SIG-M5 treated with dmso at 0.1 percent for 504 hours (cell line): ENCODE results near the gene AKAP8.
"Not testable (repeated sequence)": the region's sequence is repeated elsewhere in the genome, so short reads cannot be mapped to it uniquely, and the experiment has no call there.

Source experiments
- DNase-seq: peaks from one replicate; lab custom pipeline; 2025; ENCODE audit not compliant: unreplicated experiment; lab: John Stamatoyannopoulos, UW

AKAP8 gene

DNA sequence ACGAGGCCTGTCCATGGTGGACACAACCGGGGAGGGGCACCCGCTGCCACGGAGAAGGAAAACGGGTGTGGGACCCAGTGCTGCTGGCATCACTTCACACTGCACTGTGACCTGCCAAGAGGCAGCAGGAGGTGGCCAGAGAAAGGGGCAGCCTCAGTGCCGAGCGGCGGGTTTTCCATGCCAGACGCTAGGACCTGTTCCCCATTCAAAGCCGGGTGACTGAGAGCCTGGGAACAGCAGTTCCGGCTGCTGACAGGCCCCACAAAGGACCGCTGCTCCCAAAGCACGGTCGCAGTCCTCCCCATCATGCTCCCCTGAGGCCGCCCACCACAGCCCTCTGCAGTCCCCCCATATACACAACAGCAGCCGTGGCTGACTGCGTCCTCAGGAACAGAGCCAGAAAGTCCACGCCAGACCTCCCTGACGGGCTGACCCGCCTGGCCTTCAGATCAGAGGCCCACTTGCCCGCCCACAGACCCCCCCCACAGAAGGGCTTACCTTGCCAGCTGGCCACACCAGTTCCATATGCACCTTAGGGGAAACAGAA lies 5.4 kb downstream of the AKAP8 start:
- no peak for DNase-seq

DNA sequence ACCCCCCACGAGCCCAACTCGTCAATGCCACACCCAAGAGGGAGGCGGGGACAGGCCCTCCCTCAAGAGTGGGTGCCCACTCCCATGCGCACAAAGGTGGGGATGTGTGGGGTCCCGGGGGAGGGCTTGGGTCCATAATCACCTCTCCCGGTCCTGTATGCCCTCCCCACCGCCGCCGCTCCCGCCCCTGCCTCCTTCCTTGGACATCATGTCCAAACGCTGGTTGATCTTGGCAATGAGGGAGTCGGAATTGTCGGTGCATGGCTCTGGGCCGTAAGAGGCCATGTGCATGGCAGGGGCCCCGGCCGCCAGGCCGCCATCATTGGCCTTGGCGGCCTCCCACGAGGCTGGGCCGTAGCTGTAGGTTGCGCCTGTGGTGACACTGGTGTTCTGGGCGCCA lies 5.9 kb downstream of the AKAP8 start:
- no peak for DNase-seq

DNA sequence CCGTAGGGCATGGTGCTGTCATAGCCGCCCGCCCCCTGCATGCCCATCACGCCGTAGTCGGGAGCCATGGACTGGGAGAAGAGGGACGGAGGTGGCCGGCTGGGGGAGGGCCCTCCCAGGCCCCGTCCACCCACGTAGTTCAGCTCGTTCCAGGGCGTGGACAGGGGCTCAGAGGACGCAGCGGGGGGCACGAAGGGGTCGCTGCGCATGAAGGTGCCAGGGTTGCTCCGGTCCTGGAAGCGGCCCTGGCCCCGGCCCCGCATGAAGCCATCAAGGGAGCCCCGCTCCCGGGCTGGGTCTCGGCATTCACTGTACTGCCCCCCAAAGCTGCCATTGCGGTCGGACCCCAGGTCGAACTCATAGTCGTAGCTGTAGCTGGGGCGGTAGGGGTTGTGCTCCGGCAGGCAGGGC lies 6.7 kb downstream of the AKAP8 start:
- DNase-seq: no peak

DNA sequence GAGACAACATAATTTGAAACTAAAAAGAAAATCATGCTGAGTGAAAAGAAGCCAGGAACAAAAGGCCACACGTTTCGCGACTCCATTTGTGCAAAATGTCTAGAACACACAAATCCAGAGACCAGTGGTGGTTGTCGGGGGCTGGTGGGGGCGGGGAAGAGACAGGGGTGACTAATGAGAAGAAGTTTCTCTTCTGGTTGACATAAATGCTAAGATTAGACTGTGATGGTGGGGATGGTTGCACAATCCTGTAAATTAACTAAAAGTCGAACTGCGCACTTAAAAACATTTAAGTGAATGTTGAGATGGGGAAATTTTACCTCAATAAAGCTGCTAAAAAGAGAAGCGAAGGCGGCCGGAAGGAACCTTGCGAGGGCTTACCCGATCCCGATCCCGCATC lies 7.1 kb downstream of the AKAP8 start:
- DNase-seq: peak; percentile 93

DNA sequence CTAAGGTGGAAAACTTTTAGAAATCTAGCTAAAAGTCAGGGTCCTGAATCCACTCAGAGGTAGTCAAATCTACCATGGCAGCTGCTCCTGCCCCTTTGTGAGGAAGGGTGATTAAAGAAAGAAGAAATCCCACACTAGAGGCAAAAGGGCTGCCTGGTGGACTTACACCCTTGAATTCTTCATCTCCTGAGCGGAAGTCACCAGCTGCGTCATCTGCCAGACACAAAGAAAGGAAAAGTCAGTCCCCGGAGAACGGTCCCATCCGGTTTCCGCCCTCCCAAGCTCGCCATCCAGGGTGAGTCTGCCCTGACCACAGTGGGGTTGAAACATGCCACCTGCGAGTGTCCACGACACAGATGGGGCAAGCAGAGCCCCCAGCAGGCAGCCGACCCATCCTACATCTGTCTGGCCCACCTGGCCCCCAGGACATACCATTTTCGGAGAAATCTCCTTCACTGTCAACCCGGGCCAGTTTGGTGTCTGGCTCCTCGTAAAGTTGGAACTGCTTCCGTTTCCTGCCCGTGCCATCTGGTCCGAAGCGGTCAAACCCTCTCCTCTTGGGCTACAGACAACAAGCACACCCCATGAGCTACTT lies 7.7 kb downstream of the AKAP8 start:
- no peak for DNase-seq

DNA sequence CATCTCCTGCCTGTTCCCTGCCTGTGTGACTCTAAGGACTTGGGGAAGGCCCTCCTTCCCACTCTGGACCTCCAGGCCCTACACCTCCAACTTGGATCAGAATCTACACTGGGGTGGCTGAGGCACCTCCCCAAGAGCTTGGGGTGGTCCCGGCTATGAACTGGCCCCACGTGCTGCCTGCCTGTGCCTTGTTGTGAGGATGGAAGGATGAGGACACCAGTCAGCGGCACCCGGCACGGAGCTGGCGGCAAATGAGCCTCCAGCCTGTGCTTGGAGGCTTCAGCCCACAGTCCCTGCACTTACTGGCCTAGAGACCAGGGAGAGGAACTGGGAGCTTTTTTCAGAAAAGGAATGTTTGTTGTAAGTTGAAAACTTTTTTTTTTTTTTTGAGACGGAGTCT lies 8.5 kb downstream of the AKAP8 start:
- DNase-seq: no peak

DNA sequence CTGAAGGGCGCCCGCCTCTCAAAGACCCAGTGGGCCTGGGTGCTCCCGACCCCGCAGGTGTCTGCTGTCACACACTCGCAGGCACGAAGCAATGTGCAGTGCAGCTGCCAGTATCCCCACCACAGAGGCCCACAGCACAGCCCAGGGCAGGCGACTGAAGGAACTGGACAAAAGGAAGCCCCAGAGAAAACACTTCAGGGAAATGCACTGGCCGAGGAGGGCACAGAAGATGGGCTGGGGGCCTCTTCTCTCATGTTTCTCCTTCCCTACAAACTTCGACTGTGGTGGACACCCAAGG lies 10.0 kb downstream of the AKAP8 start:
- no peak for DNase-seq

DNA sequence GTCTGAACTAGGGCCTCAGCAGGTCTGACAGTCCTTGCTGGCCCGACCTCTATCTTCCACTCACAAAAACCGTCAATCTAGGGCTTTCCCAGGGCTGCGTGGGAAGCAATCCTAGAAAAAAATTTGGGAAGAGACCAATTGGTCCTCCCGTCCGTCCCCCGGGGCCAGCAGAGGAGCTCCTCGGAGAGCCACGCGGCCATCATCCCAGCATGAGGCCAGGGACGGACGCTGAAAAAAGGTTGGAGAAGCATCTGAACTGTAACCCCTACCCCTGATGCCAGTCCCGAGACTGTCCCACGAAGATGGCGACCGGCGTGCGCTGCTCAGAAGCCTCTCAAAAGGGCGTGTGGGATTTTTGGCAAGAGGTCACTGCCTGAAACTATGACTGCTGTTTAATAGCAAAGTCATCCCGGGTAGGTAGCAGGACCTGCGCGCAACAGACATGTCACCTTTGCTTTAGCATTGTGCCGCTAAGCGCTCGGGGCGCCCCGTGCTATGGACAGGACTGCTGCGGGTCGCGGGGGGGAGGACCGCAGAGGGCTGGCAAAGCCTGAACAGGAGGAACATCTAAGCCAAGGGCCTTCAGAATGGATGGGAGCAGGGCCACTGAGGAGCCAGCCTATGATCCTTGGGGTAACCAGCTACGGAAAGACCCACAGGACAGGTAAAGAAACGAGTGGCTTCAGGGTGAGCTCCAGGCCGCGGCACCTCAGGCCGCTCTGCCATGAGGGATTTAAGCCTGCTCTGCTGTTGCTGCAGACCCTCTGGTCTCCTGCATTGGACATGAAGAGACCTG lies 10.6 kb downstream of the AKAP8 start:
- DNase-seq: no peak

DNA sequence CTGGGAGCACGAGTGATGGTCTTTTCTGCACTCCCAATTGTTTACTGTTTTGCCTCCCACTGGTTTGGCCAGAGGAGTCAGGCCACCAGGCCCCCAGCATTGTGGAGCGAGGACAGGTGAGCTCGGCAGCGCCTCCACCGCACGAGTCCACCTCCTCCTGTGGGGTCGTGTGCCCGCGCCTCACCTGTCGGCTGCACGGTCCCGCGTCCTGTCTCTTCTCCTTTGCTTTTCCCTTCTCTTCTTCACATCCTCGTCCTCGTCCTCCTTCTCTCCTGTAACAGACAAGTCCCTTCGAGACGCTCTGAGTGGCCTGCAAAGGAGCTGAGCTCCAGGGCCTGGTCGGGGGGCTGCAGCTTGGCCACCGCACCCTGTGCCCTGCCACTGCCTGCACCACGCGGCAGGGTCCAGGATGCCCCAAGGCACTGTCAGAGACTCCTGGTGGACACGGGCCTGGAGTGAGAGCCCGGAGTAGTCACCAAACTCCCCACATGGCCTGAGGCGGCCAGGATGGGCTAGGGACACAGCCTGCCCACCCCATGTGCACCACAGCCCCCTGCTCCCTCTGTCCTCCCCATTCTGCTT lies 11.4 kb downstream of the AKAP8 start:
- DNase-seq: no peak

DNA sequence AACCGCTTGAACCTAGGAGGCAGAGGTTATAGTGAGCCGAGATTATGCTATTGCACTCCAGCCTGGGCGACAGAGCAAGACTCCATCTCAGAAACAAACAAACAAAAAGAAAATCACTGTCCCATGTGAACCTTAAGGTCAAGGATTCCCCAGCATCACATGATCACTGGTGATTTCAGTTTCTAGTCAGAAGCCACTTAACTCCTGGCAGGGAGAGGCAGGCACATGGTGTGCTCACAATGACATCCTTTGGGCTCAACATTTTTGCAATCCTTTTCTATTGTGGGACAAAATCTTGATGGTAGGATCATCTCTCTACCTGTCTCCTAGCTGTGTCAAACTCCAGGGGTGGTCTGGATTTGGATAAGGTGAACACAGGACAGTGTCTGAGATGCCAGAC lies 12.1 kb downstream of the AKAP8 start:
- no peak for DNase-seq

DNA sequence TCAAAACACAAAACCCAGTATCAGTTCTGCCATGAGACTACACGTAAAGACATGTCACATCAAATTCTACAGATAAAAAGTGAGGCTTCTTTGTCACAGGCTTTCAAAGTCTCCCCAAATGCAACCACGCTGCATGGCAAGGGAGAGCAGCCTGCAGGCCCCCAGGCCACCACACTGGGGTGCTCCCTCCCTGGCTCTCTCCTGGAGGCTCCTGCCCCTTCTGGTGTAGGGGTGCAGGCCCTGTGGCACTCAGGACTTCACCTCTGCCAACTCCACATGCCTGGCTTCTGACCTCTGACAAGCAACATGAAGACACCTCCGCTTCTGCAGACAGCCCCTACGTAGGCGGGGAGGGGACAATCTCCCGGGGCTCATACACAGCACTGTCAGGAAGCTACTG lies 14.3 kb downstream of the AKAP8 start:
- DNase-seq: no peak

DNA sequence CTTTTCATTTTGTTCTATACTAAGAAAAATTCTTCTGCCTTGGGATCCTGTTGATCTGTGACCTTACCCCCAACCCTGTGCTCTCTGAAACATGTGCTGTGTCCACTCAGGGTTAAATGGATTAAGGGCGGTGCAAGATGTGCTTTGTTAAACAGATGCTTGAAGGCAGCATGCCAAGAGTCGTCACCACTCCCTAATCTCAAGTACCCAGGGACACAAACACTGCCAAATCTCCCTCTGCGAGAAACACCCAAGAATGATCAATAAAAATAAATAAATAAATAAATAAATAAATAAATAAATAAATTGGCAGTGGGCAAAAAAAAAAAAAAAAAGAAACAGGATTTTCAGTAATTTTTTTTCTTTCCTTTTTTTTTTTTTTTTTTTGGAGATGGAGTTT lies 15.8 kb downstream of the AKAP8 start:
- not testable (repeated sequence) for DNase-seq

DNA sequence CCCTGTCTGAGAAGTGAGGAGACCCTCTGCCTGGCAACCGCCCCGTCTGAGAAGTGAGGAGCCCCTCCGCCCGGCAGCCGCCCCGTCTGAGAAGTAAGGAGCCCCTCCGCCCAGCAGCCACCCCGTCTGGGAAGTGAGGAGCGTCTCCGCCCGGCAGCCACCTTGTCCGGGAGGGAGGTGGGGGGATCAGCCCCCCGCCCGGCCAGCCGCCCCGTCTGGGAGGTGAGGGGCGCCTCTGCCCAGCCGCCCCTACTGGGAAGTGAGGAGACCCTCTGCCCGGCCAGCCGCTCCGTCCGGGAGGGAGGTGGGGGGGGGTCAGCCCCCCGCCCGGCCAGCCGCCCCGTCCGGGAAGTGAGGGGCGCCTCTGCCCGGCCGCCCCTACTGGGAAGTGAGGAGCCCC lies 16.5 kb downstream of the AKAP8 start:
- not testable (repeated sequence) for DNase-seq

DNA sequence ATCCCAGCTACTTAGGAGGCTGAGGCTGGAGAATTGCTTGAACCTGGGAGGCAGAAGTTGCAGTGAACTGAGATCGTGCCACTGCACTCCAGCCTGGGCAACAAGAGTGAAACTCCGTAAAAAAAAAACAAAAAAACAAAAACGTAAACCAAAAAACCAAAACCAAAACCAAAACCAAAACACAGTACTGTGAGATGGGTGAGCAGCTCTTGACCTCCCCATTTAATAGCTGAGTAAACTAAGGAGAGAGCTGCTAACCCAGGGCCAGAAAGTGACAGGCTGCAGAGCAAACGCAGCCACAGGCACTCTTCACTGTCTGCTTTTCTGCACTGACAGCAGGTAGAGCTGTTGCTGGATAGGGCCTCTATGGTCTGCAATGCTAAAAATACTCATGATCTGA lies 19.6 kb downstream of the AKAP8 start:
- not testable (repeated sequence) for DNase-seq

DNA sequence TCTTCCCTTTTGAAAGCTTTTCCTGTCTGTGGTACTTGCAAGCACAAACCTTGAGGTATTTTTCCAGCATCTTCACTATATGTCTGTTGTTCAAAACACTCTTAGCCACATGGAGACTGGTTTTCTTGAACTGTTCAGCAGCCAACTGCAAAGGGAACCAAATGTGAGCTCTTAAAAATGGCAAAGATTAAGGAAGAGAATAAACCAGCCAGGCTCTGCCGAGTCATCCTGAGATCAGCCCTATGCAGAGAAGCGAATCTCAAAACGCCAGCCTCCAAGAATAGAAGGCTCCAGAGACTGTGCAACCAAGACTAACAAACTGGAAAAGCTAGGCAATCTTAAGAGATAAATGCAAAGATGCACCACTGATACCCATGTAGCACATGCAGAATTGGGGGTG lies 20.7 kb downstream of the AKAP8 start:
- no peak for DNase-seq

DNA sequence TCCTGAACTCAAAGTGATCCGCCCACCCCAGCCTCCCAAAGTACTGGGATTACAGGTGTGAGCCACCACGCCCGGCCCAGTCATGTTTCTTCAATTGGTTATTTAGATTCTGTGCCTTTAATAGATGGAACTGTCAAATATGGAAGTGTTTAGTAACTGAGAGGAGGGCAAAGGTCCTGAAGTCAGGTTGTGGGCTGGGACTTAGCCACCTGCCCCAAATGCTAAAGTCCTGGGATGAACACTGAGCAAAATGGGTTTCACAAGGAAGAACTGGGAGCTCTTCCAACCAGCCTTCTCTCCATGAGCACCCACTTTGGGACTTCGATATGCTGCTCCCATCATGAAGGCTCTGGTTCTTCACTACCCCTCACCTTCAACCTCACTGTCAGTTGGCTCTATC lies 21.7 kb downstream of the AKAP8 start:
- DNase-seq: no peak

DNA sequence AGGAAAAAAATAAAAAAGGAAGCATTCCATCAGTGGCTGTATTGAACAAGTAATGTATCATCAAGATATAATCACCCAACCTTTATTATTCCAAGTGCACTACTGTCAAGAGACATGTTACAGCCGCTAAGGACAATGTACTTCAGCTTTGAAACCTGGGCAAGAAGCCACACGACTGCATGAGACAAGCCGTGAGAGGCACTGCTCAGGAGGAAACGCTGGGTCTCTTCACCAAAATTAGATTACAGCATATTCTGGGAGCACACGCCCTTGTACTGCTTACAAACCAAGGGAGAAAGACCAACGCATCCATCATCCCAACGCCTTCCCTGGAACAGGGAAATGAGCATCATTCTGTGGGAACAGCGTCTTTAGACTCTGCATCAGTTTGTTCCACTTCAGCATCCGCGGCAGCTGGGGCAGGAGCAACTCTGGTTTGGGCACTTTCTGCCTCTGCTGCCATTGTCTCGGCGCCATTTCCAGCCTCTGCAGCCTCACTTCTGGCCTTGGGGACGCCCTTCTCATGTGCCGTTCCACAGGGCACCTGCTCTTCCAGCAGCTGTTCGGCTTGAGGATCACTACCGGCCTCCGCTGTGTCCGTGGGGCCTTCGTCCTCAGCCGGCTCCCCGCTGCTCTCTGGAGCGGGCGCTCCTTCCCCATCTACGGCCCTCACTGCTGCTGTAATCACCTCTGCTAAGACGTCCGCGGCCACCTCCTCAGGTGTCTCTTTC lies 24.9 kb downstream of the AKAP8 start:
- no peak for DNase-seq

DNA sequence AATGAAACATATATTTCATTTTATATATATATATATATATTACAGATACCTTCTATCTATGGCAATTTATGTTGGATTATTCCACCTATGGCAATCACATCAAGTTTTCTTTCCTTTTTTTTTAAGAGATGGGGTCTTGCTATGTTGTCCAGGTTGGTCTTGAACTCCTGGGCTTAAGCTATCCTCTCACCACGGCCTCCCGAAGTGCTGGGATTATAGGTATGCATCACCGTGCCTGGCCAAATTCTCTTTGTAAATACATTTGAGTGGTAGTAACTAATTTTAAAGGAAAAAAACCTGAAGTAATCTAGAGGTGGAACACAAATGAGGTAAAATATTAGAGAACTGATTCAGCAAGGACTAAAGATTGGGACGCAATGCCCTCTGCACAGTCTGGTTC lies 25.7 kb downstream of the AKAP8 start:
- no peak for DNase-seq

DNA sequence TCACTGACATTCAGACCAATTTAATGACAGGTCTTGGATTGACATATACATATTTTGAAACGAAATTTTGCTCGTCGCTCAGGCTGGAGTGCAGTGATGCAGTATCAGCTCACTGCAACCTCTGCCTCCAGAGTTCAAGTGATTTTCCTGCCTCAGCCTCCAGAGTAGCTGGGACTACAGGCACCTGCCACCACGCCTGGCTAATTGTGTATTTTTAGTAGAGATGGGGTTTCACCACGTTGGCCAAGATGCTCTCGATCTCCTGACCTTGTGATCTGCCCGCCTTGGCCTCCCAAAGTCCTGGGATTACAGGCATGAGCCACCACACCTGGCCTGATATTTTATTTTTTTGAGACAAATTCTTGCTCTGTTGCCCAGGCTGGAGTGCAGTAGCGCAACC lies 27.1 kb downstream of the AKAP8 start:
- not testable (repeated sequence) for DNase-seq

DNA sequence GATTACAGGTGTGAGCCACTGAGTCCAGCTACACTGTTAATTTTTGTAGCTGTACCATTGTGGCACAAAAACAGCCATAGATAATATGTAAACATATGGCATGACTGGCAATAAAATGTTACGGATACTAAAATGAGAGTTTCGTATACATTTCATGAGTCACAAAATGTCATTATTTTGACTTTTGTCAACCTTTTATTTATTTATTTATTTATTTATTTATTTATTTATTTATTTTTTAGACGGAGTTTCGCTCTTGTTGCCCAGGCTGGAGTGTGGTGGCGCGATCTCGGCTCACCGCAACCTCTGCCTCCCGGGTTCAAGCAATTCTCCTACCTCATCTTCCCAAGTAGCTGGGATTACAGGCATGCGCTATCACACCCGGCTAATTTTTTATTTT lies 38.3 kb downstream of the AKAP8 start:
- DNase-seq: not testable (repeated sequence)

DNA sequence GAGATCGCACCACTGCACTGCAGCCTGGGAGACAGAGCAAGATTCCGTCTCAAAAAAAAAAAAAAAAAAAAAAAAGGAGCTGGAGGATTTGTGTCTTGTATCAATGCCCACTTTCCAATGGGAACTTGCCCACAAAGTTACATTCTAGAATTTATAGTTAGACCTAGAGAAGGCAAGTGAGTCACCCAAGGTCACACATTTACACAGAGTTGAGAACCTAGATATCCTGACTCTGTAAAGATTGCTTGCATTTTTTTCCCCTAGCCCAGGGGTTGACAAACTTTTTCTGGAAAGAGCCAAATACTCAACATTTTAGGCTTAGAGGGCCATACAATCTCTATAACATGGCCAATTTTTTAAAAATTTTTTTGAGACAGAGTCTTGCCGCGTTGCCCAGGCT lies 39.5 kb downstream of the AKAP8 start:
- no peak for DNase-seq

DNA sequence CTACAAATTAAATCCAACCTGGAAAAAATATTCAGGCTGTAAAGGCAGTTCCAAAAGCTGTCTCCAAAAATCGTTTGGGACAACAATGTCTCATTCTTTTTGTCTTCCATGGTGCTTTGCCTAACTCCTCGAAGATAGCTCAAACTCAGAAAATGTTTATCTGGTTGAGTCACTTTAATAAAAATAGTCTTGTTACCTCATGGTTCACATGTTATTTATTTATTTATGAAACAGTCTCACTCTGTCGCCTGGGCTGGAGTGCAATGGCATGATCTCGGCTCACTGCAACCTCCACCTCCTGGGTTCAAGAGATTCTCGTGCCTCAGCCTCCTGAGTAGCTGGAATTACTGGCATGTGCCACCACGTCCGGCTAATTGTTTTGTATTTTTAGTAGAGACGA lies 42.4 kb downstream of the AKAP8 start:
- no peak for DNase-seq
